ENCODE data around the gene HAUS6.
"Not testable (repeated sequence)": the region's sequence is repeated elsewhere in the genome, so short reads cannot be mapped to it uniquely, and the experiment has no call there.

Gene HAUS6

GRCh38 chr9:19033015-19033414 is 69.7 kb downstream of the HAUS6 start, which contains the start of gene SAXO1:
Gene SAXO1 (minus strand): TSS chr9:19033209. CDS start chr9:19032908, 301 bp downstream.
- DNase-seq (ENCODE audit: low read depth): no peak

GRCh38 chr9:19032406-19032805 is 70.3 kb downstream of the HAUS6 start:
- no peak for DNase-seq (ENCODE audit: low read depth)

GRCh38 chr9:19030899-19031298 is 71.8 kb downstream of the HAUS6 start:
- DNase-seq (ENCODE audit: low read depth): no peak

GRCh38 chr9:19028835-19029451 is 73.8 kb downstream of the HAUS6 start:
- DNase-seq (ENCODE audit: low read depth): no peak

- DNase-seq (ENCODE audit: low read depth): no peak
Measured at GRCh38 chr9:19027825-19028224, 74.9 kb downstream of the HAUS6 start.

- DNase-seq (ENCODE audit: low read depth): no peak
Measured at GRCh38 chr9:19026375-19026774, 76.3 kb downstream of the HAUS6 start.

GRCh38 chr9:19023078-19023477 is 79.6 kb downstream of the HAUS6 start:
- no peak for DNase-seq (ENCODE audit: low read depth)

- no peak for DNase-seq (ENCODE audit: low read depth)
Measured at GRCh38 chr9:19022206-19022605, 80.5 kb downstream of the HAUS6 start.

GRCh38 chr9:19021649-19022048 is 81.1 kb downstream of the HAUS6 start:
- not testable (repeated sequence) for DNase-seq (ENCODE audit: low read depth)

- DNase-seq (ENCODE audit: low read depth): no peak
Measured at GRCh38 chr9:19020886-19021455, 81.7 kb downstream of the HAUS6 start.

- no peak for DNase-seq (ENCODE audit: low read depth)
Measured at GRCh38 chr9:19018201-19018600, 84.5 kb downstream of the HAUS6 start.

GRCh38 chr9:19009391-19009965 is 93.2 kb downstream of the HAUS6 start:
- DNase-seq (ENCODE audit: low read depth): no peak
